ENCODE data around the gene UNC5A. TPM values are rescaled to one million over a fixed set of nuclear protein-coding genes. Genes with fewer than 3 reads are reported as not detected.

The UNC5A gene
- total RNA-seq, 1 donor from 2014 or later: 1.7 TPM

- H3K36me3 Mint-ChIP-seq: no peaks in the 10 kb centered on the region
- no peak for DNase-seq (ENCODE audit: extremely low spot score, unreplicated experiment)
- peaks cover 4% of the 10 kb centered on the region for H3K4me1 Mint-ChIP-seq (ENCODE audit: unreplicated experiment)
- no peak overlapping the region for H3K27ac Mint-ChIP-seq
- H3K9me3 Mint-ChIP-seq: no peaks in the 10 kb centered on the region
- H3K27me3 Mint-ChIP-seq: peaks cover 72% of the 10 kb centered on the region
- peak overlapping the region; percentile 75 for H3K4me3 Mint-ChIP-seq
- TF ChIP-seq CTCF (conservative IDR thresholded peaks at IDR 0.05): peak; percentile 71
Measured at GRCh38 chr5:176817841-176818377, 7.5 kb downstream of the UNC5A start.

DNA sequence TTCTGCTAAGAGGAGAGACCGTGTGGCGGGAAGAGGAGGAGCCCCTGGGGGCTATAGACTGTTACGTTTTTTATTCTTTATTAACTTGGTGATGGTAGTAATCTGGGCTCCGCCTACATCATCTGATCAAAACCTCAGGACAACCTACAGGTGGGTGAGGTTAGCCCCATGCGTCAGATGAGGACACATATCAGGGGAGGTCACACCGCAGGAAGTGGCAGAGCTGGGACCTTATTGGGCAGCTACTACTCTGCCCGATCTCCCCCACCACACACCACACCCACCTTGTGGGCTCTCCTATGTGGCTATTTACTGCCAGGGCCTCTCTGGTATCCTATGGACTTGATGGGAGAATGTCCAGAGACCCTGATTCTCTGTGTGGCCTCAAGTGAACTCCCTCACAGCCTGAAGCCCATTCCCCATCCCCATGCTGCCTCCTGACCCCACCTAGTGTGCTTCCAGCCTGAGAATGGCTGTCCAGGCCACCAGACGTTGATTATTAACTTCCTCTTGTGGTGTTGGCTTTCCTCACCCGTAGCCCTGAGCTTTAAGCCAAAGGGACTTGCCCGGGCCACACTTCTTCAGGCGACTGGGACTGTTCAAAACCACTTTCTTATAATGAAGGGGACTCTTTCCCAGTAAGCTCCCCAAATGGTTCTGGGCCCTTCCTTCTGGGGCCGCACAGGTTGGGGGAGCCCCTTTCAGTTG, 8.2 kb downstream of the UNC5A start:
- H3K36me3 Mint-ChIP-seq: no peaks in the 10 kb centered on the region
- peak overlapping the region; percentile 75 for H3K4me3 Mint-ChIP-seq
- peaks cover 4% of the 10 kb centered on the region for H3K4me1 Mint-ChIP-seq (ENCODE audit: unreplicated experiment)
- H3K27ac Mint-ChIP-seq: no peak overlapping the region
- DNase-seq (ENCODE audit: extremely low spot score, unreplicated experiment): no peak
- H3K9me3 Mint-ChIP-seq: no peaks in the 10 kb centered on the region
- H3K27me3 Mint-ChIP-seq: peaks cover 73% of the 10 kb centered on the region
- no peak for TF ChIP-seq CTCF (conservative IDR thresholded peaks at IDR 0.05)

DNA sequence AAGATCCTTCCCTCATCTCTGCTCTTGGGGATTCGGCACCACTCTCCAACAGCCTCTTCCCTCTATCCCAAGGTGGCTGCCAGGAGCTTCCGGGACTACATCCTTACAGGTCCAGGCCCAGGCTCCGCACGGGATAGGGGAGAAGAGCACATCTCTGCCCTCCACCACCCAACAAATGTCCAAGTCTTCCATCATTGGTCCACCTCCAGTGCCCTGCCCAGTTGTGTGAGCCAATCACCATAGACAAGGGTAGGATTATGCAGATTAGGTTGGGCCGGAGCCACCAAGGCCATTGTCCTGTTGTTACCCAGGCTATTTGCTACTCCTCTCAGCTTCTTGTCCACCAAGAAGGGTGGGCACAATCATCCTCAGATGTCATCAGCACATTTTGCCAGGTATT, 9.1 kb downstream of the UNC5A start:
- H3K36me3 Mint-ChIP-seq: no peaks in the 10 kb centered on the region
- H3K9me3 Mint-ChIP-seq: no peaks in the 10 kb centered on the region
- no peak for DNase-seq (ENCODE audit: extremely low spot score, unreplicated experiment)
- H3K4me1 Mint-ChIP-seq (ENCODE audit: unreplicated experiment): peaks cover 4% of the 10 kb centered on the region
- H3K27ac Mint-ChIP-seq: no peak overlapping the region
- H3K4me3 Mint-ChIP-seq: no peak overlapping the region
- peaks cover 68% of the 10 kb centered on the region for H3K27me3 Mint-ChIP-seq
- TF ChIP-seq CTCF (conservative IDR thresholded peaks at IDR 0.05): no peak

DNA sequence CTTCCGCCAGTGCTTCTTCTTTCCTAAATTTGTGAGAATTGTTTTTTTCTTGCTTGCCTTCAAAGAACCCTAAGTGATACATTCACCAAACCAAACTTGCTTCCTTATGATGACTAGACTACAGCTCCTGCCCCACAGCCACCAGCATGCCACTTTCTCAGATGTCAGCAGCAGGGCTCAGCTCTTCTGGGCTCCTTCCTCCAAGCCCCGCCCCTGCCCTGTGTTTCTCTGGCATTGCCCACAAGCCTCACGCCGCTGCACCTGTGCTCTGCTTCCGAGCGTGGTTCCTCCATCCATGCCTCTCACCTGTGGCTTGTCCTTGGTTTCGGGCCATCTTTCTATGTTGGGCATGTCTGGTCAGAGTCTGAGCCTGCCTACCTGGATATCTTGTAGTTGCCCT, 10.6 kb downstream of the UNC5A start:
- Mint-ChIP-seq H3K27ac (no peak overlapping the region), H3K27me3 (peaks cover 69% of the 10 kb centered on the region), H3K4me1 (ENCODE audit: unreplicated experiment) (peaks cover 4% of the 10 kb centered on the region), H3K9me3 (no peaks in the 10 kb centered on the region), H3K4me3 (no peak overlapping the region), H3K36me3 (no peaks in the 10 kb centered on the region)
- no peak for TF ChIP-seq CTCF (conservative IDR thresholded peaks at IDR 0.05)
- no peak for DNase-seq (ENCODE audit: extremely low spot score, unreplicated experiment)

DNA sequence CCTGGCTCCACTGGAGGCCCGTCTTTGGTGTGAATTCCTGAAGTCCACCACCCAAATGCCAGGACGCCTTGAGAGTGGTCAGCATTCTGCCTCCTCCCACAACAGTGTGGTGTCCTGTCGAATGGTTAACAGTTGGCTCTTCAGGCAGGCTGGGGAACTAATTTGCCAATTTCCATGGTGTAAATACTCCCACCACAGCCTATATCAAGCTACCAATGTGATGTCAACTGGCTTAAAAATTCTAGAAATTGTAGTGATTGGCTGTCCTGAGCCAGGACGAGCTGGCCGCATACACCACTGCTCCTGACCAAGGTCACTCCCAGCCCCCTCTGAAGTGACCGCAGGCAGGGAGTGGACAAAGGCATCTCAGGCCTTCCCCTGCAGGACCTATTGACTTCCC, 11.1 kb downstream of the UNC5A start:
- peaks cover 4% of the 10 kb centered on the region for H3K4me1 Mint-ChIP-seq (ENCODE audit: unreplicated experiment)
- no peak overlapping the region for H3K27ac Mint-ChIP-seq
- no peak for TF ChIP-seq CTCF (conservative IDR thresholded peaks at IDR 0.05)
- no peaks in the 10 kb centered on the region for H3K36me3 Mint-ChIP-seq
- H3K27me3 Mint-ChIP-seq: peaks cover 65% of the 10 kb centered on the region
- DNase-seq (ENCODE audit: extremely low spot score, unreplicated experiment): no peak
- no peak overlapping the region for H3K4me3 Mint-ChIP-seq
- H3K9me3 Mint-ChIP-seq: no peaks in the 10 kb centered on the region
